Stimulated activated naive CD8-positive, alpha-beta T cell treated with anti-CD3 and anti-CD28 coated beads, Interleukin-15, Interleukin-2, amounts not matched to agents 100 U/mL and 50 U/mL, for 24 hours (primary cell): Measurements from ENCODE around the gene CCDC24.

Experiments
- ATAC-seq: fragments of 150-1000 bp; cut with Tn5 transposase; one replicate; pipeline ENCODE4 v1.10.0; 2021
- DNase-seq: peaks from one replicate; pipeline ENCODE4 v3.0.0; 2021

The CCDC24 gene

GRCh38 chr1:43963006-43963405 lies 28.4 kb upstream of the CCDC24 start:
- ATAC-seq (no peak), DNase-seq (no peak)

GRCh38 chr1:43963890-43964289 lies 27.5 kb upstream of the CCDC24 start:
- DNase-seq (no peak), ATAC-seq (no peak)

GRCh38 chr1:43965316-43965715 lies 26.1 kb upstream of the CCDC24 start:
- DNase-seq (no peak), ATAC-seq (no peak)

- no peak for ATAC-seq
- DNase-seq: no peak
Measured at GRCh38 chr1:43968348-43968948, 23.0 kb upstream of the CCDC24 start.

GRCh38 chr1:43969416-43969745 lies 22.0 kb upstream of the CCDC24 start:
- no peak for ATAC-seq
- no peak for DNase-seq

- DNase-seq (peak; percentile 96), ATAC-seq (peak; percentile 94)
Measured at GRCh38 chr1:43969746-43970466, 21.5 kb upstream of the CCDC24 start, which contains the start of gene DPH2. Gene DPH2 (plus strand): TSS chr1:43970010. CDS start chr1:43970176, 166 bp downstream.

- ATAC-seq: no peak
- no peak for DNase-seq
Measured at GRCh38 chr1:43970502-43970901, 20.9 kb upstream of the CCDC24 start.

- ATAC-seq (no peak), DNase-seq (no peak)
Measured at GRCh38 chr1:43970911-43971310, 20.5 kb upstream of the CCDC24 start.

GRCh38 chr1:43971336-43971980 lies 19.9 kb upstream of the CCDC24 start:
- ATAC-seq (no peak), DNase-seq (no peak)

GRCh38 chr1:43973981-43974442 lies 17.4 kb upstream of the CCDC24 start:
- ATAC-seq (no peak), DNase-seq (peak; percentile 19)

GRCh38 chr1:43974443-43975248 lies 16.8 kb upstream of the CCDC24 start, which contains the start of gene ATP6V0B:
Gene ATP6V0B (plus strand): TSS chr1:43974960. CDS start chr1:43975041, 81 bp downstream.
- DNase-seq (peak; percentile 98), ATAC-seq (peak; percentile 73)

GRCh38 chr1:43975249-43975961 lies 16.0 kb upstream of the CCDC24 start:
- ATAC-seq (peak; percentile 1), DNase-seq (no peak)

GRCh38 chr1:43976045-43976444 lies 15.4 kb upstream of the CCDC24 start:
- ATAC-seq (no peak), DNase-seq (no peak)

GRCh38 chr1:43976890-43977289 lies 14.5 kb upstream of the CCDC24 start:
- DNase-seq: no peak
- no peak for ATAC-seq

GRCh38 chr1:43977376-43978263 lies 13.8 kb upstream of the CCDC24 start:
- ATAC-seq (no peak), DNase-seq (no peak)

GRCh38 chr1:43978264-43978550 lies 13.2 kb upstream of the CCDC24 start:
- DNase-seq (no peak), ATAC-seq (no peak)

GRCh38 chr1:43978551-43979260 lies 12.7 kb upstream of the CCDC24 start, which contains the start of gene B4GALT2:
Gene B4GALT2 (plus strand): TSS chr1:43979210. CDS start chr1:43981161, 1,951 bp downstream.
- ATAC-seq: peak; percentile 9
- DNase-seq: peak; percentile 68

GRCh38 chr1:43979261-43979527 lies 12.2 kb upstream of the CCDC24 start:
- no peak for ATAC-seq
- DNase-seq: no peak

GRCh38 chr1:43979528-43980254 lies 11.7 kb upstream of the CCDC24 start:
- ATAC-seq: peak; percentile 38
- DNase-seq: peak; percentile 60
